PC-9 (cell line): ENCODE data around the gene SPR. TPM values are rescaled to one million over a fixed set of nuclear protein-coding genes. Genes with fewer than 3 reads are reported as not detected.

Experiments
- BruUV-seq: library from RNA; stranded (reverse); fragments of 400-500 nt; replicated peaks from 2 replicates; lab custom pipeline; 2021; lab: Mats Ljungman, UMichigan
- CTCF ChIA-PET: fragments of 300-600 bp; sonication (Branson Sonifier 250); formaldehyde crosslinking; loops from one replicate; lab custom pipeline; 2022; ENCODE audit warnings: antibody characterized with exemption; lab: Charles Lee
- POLR2A ChIA-PET: fragments of 300-600 bp; sonication (Branson Sonifier 250); formaldehyde crosslinking; loops from one replicate; lab custom pipeline; 2022; ENCODE audit warnings: antibody characterized with exemption; ENCODE audit not compliant: unreplicated experiment; lab: Charles Lee
- DNase-seq, 2 experiments: peaks; one replicate each; pipeline versions ENCODE4 v3.0.0 to v3.0.0-alpha.2; 2015 to 2022; ENCODE audit warnings: mixed read lengths in 1 of 2
- H2AFZ ChIP-seq: fragments of 200-600 bp; sonication (generic); 2 replicates; pipeline ENCODE4 v1.8.1; 2017; ENCODE audit warnings: antibody characterized with exemption
- H3F3A ChIP-seq: fragments of 200-600 bp; sonication (generic); 2 replicates; pipeline ENCODE4 v1.8.1; 2017; ENCODE audit warnings: antibody characterized with exemption, mild to moderate bottlenecking, low read depth; ENCODE audit not compliant: insufficient read depth
- H3K27ac ChIP-seq: fragments of 200-600 bp; sonication (generic); 2 replicates; pipeline ENCODE4 v1.6.1; 2016; ENCODE audit warnings: mixed run types
- H3K27me3 ChIP-seq: fragments of 200-600 bp; sonication (generic); 2 replicates; pipeline ENCODE4 v1.6.1; 2016; ENCODE audit warnings: low read depth, mixed run types; ENCODE audit not compliant: insufficient read depth
- H3K36me3 ChIP-seq: fragments of 200-600 bp; sonication (generic); 2 replicates; pipeline ENCODE4 v1.6.1; 2016; ENCODE audit warnings: low read depth, mixed run types
- H3K4me1 ChIP-seq: fragments of 200-600 bp; sonication (generic); replicated peaks from 2 replicates; pipeline ENCODE4 v1.6.1; 2016; ENCODE audit warnings: mixed run types; ENCODE audit not compliant: insufficient read depth
- H3K4me2 ChIP-seq: fragments of 200-600 bp; sonication (generic); 2 replicates; pipeline ENCODE4 v1.6.1; 2017; ENCODE audit warnings: mixed run types
- H3K4me3 ChIP-seq: fragments of 200-600 bp; sonication (generic); 2 replicates; pipeline ENCODE4 v1.6.1; 2016; ENCODE audit warnings: mixed run types
- H3K79me2 ChIP-seq: fragments of 200-600 bp; sonication (generic); 2 replicates; pipeline ENCODE4 v1.6.1; 2017; ENCODE audit warnings: low read depth, mixed run types
- H3K9me2 ChIP-seq: fragments of 200-600 bp; sonication (generic); 2 replicates; pipeline ENCODE4 v1.8.1; 2017; ENCODE audit warnings: mild to moderate bottlenecking; ENCODE audit not compliant: insufficient read depth
- H3K9me3 ChIP-seq: fragments of 200-600 bp; sonication (generic); 2 replicates; pipeline ENCODE4 v1.8.1; 2016; ENCODE audit warnings: low read depth; ENCODE audit not compliant: insufficient read depth
- H4K20me1 ChIP-seq: fragments of 200-600 bp; sonication (generic); 2 replicates; pipeline ENCODE4 v1.8.1; 2017; ENCODE audit not compliant: insufficient read depth
- CTCF ChIP-seq: fragments of 200-600 bp; sonication (generic); conservative IDR thresholded peaks from 2 replicates; pipeline ENCODE4 v1.6.1; 2017; ENCODE audit warnings: mixed run types, antibody characterized with exemption, mild to moderate bottlenecking, moderate library complexity
- EZH2 ChIP-seq: fragments of 200-600 bp; sonication (generic); IDR thresholded peaks from 2 replicates; pipeline ENCODE4 v1.8.0; 2017; ENCODE audit warnings: antibody characterized with exemption, low read depth
- intact Hi-C: fragments of 100-400 bp; cut with micrococcal nuclease; formaldehyde crosslinking; loops from one replicate; pipeline ENCODE4 v1.10.0; 2022; ENCODE audit not compliant: unreplicated experiment
- total RNA-seq: library from RNA; stranded (reverse); gene quantifications from 2 replicates; pipeline ENCODE4 v1.2.3, GENCODE V29; 2021

SPR gene
- total RNA-seq, 1 experiment from 2014 or later = 33.6 TPM

- no peak overlapping the region for H2AFZ ChIP-seq
- no peaks in the 10 kb centered on the region for H3K36me3 ChIP-seq
- intact Hi-C loops = no loop called here
- no peak for DNase-seq
- H3K4me1 ChIP-seq = no peaks in the 10 kb centered on the region
- H3K9me2 ChIP-seq = no peaks in the 10 kb centered on the region
- TF ChIP-seq EZH2 = no peak
- TF ChIP-seq CTCF = no peak
- H3F3A ChIP-seq = no peaks in the 10 kb centered on the region
- no TSS peak for BruUV-seq
- ChIA-PET CTCF (no interaction called here), POLR2A (no interaction called here)
- no peak overlapping the region for H3K4me3 ChIP-seq
- H3K79me2 ChIP-seq = no peaks in the 10 kb centered on the region
- no peaks in the 10 kb centered on the region for H4K20me1 ChIP-seq
- no peak overlapping the region for H3K27ac ChIP-seq
- no peaks in the 10 kb centered on the region for H3K9me3 ChIP-seq
- 0 out of 2 replicates have a peak, but pooled peaks cover 4% of the 10 kb centered on the region for H3K27me3 ChIP-seq
- H3K4me2 ChIP-seq = no peak overlapping the region
Measured at GRCh38 chr2:72940786-72941185, 53.6 kb downstream of the SPR start.

Other genes starting within 250 kb of the SPR start
- gene EXOC6B, start 61.4 kb upstream of the SPR start, total RNA-seq = 30.2 and 34.3 TPM in 2 replicates
- gene EMX1, start 30.1 kb downstream of the SPR start, total RNA-seq = not detected in 2 replicates
- 12.5 and 15.2 TPM in 2 replicates for gene SFXN5, start 184.3 kb downstream of the SPR start, total RNA-seq
- 24.4 and 25.0 TPM in 2 replicates for gene RAB11FIP5, start 225.5 kb downstream of the SPR start, total RNA-seq